Sciatic nerve (tissue), 2 donors: ENCODE data around the gene PRR15. TPM values are rescaled to one million over a fixed set of nuclear protein-coding genes. Genes with fewer than 3 reads are reported as not detected.
"Not testable (repeated sequence)": the region's sequence is repeated elsewhere in the genome, so short reads cannot be mapped to it uniquely, and the experiment has no call there.

ENCODE experiments used
- ATAC-seq: fragments of 200-7000 bp; cut with Tn5 transposase; one replicate; pipeline ENCODE4 v1.9.1; 2020; ENCODE audit warnings: mild to moderate bottlenecking, moderate library complexity
- DNase-seq: peaks from one replicate; pipeline ENCODE4 v3.0.0-alpha.2; 2020; ENCODE audit warnings: low spot score
- intact Hi-C: fragments of 100-400 bp; cut with DNase I; formaldehyde crosslinking; loops from one replicate; pipeline ENCODE4 v1.14.2; 2022
- total RNA-seq: library from RNA; stranded (reverse); fragmentation: NEBNext Ultra II Directional; extraction: Animal tissue kit (Norgen Biotek cat#: 25700); gene quantifications from one replicate; pipeline ENCODE4 v1.2.1, GENCODE V29; 2021
- donor health status: DM: no; HTN: no; CAD: no.
- donor health status: DM: no; HTN: no; CAD: no.

PRR15 gene
- not detected for total RNA-seq

- DNase-seq (peak; percentile 60), ATAC-seq (peak; percentile 45)
- intact Hi-C loops = no loop called here
Observed at GRCh38 chr7:29563590-29564495, at the start of gene PRR15. Gene PRR15, plus strand, starts transcription at chr7:29563835. Its CDS starts 2,495 bp downstream, at chr7:29566330.

GRCh38 chr7:29516491-29516890, 47.1 kb upstream of the PRR15 start:
- intact Hi-C loops = no loop called here
- DNase-seq = no peak

GRCh38 chr7:29518616-29519015, 45.0 kb upstream of the PRR15 start:
- ATAC-seq = no peak
- DNase-seq = no peak
- intact Hi-C loops = no loop called here

More at GRCh38 chr7:29516491-29516890, 47.1 kb upstream of the PRR15 start:
- ATAC-seq = no peak

GRCh38 chr7:29523728-29524127, 39.9 kb upstream of the PRR15 start:
- DNase-seq (no peak), ATAC-seq (no peak)
- intact Hi-C loops = no loop called here

- intact Hi-C loops = no loop called here
- ATAC-seq (no peak), DNase-seq (no peak)
Observed at GRCh38 chr7:29527505-29528108, 36.0 kb upstream of the PRR15 start.

- intact Hi-C loops, ATAC-seq: not testable (repeated sequence)
Observed at GRCh38 chr7:29528526-29528925, 35.1 kb upstream of the PRR15 start.

GRCh38 chr7:29538389-29538788, 25.2 kb upstream of the PRR15 start:
- no peak for DNase-seq
- intact Hi-C loops = no loop called here
- no peak for ATAC-seq

More at GRCh38 chr7:29528526-29528925, 35.1 kb upstream of the PRR15 start:
- DNase-seq = not testable (repeated sequence)

GRCh38 chr7:29539471-29539870, 24.2 kb upstream of the PRR15 start:
- intact Hi-C loops = no loop called here
- ATAC-seq (no peak), DNase-seq (no peak)

- intact Hi-C loops = no loop called here
- DNase-seq = no peak
- no peak for ATAC-seq
Observed at GRCh38 chr7:29547421-29547820, 16.2 kb upstream of the PRR15 start.

GRCh38 chr7:29548823-29549222, 14.8 kb upstream of the PRR15 start:
- intact Hi-C loops = no loop called here
- ATAC-seq = no peak
- DNase-seq = no peak

- ATAC-seq = no peak
- intact Hi-C loops = no loop called here
Observed at GRCh38 chr7:29552392-29552791, 11.2 kb upstream of the PRR15 start.

GRCh38 chr7:29555061-29555460, 8.6 kb upstream of the PRR15 start:
- DNase-seq = no peak
- intact Hi-C loops = no loop called here
- ATAC-seq = no peak

More at GRCh38 chr7:29552392-29552791, 11.2 kb upstream of the PRR15 start:
- no peak for DNase-seq

GRCh38 chr7:29556405-29557195, 7.0 kb upstream of the PRR15 start:
- no peak for DNase-seq
- no peak for ATAC-seq
- intact Hi-C loops = no loop called here

- intact Hi-C loops = no loop called here
- DNase-seq (no peak), ATAC-seq (peak; percentile 46)
Observed at GRCh38 chr7:29557954-29558353, 5.7 kb upstream of the PRR15 start.

GRCh38 chr7:29561271-29561670, 2.4 kb upstream of the PRR15 start:
- DNase-seq (no peak), ATAC-seq (no peak)
- intact Hi-C loops = no loop called here

- ATAC-seq (no peak), DNase-seq (no peak)
- intact Hi-C loops = no loop called here
Observed at GRCh38 chr7:29562307-29562706, 1.3 kb upstream of the PRR15 start.

- intact Hi-C loops = no loop called here
- ATAC-seq (peak; percentile 72), DNase-seq (peak; percentile 68)
Observed at GRCh38 chr7:29564496-29565223, 1.0 kb downstream of the PRR15 start.

GRCh38 chr7:29565224-29565630, 1.6 kb downstream of the PRR15 start:
- ATAC-seq (peak; percentile 31), DNase-seq (no peak)
- intact Hi-C loops = no loop called here

- intact Hi-C loops = no loop called here
- DNase-seq = no peak
- ATAC-seq = no peak
Observed at GRCh38 chr7:29565634-29565981, 2.0 kb downstream of the PRR15 start.
